Urothelium cell line (cell line): ENCODE results near the gene ZNF496.
"Not testable (repeated sequence)": the region's sequence is repeated elsewhere in the genome, so short reads cannot be mapped to it uniquely, and the experiment has no call there.

ENCODE experiments used
- DNase-seq: peaks from one replicate; pipeline ENCODE4 v3.0.0; 2011; ENCODE audit warnings: low spot score, mixed read lengths
- FAIRE-seq: peaks from 2 replicates; lab custom pipeline; 2011; peaks lifted over from hg19 to GRCh38; lab: Jason Lieb, UNC

The ZNF496 gene

DNA sequence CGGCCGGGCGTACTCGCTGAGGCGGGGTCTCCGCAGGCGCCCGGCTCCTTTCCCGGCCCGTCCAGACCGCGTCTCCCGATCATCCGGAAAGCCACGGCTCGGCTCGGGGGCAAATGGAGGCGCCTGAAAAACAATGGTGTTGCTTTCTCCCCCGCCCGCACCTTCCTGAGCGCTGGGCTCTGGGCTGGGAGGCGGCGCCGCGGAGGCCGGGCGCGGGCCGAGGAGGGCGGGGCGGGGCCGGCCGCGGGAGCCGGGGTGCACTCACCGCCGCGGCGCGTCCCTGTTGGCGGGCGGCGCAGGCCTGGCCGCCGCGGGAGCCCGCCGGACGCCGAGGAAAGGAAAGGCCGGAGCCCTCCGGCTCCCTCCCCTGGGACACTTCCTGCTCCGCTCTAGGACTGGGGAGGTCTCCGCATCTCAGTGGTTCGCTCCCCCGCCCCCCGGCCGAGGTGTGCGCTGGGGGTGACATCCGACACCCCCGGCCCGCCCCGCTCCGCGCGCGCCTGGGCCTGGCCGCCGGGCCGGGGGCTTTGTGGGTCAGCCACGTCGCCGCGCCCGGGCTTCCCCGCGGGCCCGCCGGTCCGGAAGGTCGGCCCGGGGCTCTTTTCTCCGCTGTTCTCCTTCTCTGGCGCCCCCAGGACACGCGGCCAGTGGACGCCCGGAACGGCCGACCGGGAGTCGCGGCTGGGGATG is at the start of gene ZNF496:
TSS of gene ZNF496 (minus strand) at position 343 of the 690 bp plus-strand sequence. CDS start 2,289 bp downstream, outside the sequence.
- no peak for FAIRE-seq
- peak; percentile 95 for DNase-seq

DNA sequence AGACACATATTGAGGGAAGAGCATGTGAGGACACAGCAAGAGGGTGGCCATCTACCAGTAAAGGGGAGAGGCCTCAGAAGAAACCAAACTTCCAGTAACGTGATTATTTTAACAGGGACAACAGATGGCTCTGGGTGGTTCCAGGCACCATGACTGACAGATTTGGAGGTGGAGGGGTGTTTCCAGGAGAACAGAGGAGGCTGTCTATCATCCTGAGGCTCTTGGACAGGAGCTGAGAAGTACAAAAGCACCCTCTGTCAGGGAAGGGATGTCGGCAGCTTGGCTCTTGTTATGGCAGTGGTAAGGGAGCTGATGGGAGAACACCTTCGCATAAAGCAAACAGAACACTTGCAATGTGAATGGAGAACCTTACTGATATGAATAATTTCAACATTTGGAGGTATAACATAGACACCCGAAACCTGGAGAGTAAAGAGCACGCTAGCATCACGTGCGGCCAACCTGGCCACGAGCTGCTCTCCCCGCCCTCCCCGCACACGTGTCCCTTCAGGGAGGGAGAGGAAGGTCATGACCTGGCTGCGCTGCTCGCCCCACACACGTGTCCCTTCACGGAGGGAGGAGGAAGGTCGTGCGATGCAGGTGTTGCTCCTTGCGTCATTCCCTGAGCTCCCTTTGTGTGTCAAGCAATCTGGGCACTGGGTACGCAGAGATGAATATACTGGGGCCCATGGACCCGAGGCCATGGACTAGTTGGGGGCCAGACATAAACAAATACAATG is 46.8 kb upstream of the ZNF496 start:
- FAIRE-seq = no peak
- DNase-seq = no peak

DNA sequence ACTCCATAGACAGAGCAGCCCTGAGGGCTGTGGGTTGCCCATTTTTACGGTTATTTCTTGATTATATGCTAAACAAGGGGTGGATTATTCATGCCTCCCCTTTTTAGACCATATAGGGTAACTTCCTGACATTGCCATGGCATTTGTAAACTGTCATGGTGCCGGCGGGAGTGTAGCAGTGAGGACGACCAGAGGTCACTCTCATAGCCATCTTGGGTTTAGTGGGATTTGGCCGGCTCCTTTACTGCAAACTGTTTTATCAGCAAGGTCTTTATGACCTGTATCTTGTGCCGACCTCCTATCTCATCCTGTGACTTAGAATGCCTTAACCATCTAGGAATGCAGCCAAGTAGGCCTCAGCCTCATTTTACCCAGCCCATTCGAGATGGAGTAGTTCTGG is 46.0 kb upstream of the ZNF496 start:
- FAIRE-seq, DNase-seq: not testable (repeated sequence)

DNA sequence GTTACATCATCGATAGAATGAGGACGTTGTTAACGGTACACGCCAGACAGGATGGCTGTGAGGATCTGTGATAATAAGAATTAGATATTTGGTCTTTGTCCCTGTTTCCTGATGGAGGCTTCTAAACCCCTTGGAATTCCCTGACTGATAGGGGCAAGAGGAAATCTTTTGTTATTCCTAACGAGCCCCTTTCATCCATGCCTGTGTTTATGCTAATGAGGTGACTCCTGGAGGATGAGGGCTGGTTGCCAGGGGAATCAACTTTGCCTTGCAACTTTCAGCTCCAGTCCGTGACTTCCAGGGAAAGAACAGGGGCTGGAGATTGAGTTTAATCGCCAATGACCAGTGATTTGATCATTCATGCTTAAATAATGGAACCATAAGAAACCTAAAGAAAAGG is 45.0 kb upstream of the ZNF496 start:
- DNase-seq = no peak
- no peak for FAIRE-seq

DNA sequence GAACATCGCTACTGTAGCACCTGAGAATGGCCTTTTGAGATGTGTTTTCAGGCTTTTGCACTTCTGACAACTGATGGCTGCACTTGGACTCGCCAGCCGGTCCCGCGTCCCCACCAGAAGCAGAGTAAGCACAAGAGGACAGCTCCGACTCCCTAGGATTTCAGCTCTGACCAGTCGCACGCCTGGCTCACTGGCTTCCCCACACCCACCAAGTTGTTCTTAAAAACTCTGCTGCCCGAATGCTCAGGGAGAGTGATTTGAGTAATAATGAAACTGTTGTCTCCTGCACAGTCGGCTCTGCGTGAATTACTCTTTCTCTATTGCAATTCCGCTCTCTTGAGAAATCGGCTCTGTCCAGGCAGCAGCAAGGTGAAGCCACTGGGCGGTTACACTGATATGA is 44.1 kb upstream of the ZNF496 start:
- FAIRE-seq = no peak
- DNase-seq = no peak

DNA sequence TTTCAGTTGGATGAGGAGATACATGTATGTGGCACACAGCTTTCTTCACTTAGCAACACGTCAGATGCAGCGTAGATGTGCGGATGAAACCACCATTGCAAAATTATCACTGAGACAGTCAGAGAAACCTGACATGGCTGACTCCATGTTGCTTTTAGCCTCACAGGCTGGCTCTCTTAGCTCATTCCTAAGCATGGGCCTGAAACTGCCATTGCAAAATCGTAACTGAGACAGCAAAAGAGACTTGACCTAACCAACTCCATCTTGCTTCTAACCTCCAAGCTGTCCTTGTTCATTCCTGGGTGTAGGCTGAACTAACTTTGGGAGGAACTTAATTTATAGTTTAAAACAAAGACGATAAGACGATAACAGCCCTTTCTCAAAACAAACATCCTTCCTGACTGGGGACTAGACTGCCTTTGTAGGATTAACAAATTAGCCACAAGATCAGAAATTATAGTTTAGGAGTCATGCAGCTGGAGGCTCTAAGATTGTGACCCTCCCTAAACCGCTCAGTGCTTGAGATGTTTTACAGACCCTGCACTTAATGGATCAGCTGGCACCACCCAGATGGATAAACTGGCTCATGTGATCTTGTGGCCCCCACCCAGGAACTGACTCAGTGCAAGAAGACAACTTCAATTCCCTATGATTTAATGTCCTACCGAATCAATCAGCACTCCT is 43.1 kb upstream of the ZNF496 start:
- not testable (repeated sequence) for FAIRE-seq, DNase-seq

DNA sequence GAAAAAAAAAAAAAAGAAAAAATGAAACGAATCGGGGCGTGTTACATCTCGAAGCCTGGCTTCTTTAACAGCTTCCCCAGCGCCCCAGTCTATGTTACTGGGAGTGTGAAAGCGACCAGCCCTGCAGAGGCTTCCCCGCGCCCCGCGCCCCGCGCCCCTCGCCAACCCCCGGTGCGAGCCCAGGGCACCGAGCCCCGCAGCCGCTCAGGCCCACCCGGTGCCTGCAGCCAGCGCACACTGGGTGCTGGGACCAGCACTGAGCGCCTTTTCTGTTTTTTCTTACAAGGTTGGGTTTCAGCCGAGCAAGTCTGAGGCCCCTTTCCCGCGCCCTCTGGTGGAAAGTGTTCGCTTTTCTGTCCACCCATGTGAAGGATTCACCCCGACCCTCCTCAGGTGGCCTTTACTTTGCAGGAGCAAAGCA is 42.1 kb upstream of the ZNF496 start:
- FAIRE-seq (no peak), DNase-seq (peak; percentile 52)

DNA sequence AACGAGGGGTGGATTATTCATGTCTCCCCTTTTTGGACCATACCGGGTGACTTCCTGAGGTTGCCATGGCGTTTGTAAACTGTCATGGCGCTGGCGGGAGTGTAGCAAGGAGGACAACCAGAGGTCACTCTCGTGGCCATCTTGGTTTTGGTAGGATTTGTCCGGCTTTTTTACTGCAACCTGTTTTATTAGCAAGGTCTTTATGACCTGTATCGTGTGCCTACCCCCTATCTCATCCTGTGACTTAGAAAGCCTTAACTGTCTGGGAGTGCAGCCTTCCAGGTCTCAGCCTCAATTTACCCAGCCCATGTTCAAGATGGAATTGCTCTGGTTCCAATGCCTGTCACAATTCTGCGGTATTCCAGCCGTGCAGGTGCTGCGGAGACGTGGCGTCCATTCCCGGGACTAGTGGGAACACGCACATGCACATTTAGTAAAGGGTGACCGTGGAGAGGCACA is 40.2 kb upstream of the ZNF496 start:
- FAIRE-seq (no peak), DNase-seq (no peak)

DNA sequence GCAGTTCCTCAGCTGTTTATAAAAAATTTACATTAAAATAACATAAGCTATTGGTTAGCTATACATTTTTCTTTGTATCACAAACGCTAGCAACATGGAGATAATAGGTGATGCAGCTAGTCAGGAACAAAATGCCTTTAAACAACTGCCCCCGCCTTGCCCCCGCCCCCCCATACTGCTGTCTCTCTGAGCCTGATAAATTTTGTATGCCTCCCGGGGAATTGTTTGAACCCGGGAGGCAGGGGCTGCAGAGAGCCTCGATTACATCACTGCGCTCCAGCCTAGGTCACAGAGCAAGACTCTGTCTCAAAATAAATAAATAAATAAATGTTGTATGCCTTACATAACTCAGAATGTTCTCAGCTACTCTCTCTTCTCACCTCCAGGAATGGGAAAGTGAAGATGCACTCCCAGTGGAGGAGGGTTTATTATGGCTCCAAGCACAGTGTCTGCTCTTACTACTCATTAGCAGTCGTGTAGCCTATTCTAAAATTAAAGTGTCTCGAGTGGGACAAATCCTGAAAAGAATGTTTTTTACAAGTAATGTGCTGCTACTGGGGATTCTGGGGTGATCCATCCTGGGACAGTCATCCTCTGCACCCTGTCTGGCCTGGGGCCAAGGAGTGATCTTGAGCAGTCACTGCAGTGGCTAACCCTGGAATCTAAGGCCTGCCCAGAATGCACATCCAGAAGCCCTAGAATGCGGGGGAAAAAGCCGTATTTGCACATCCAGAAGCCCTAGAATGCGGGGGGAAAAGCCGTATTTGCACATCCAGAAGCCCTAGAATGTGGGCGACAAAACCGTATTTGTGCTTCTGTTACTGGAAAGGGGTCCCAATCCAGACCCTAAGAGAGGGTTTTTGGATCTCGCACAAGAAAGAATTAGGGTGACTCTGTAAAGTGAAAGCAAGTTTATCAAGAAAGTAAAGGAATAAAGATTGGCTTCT is 39.4 kb upstream of the ZNF496 start:
- DNase-seq = peak; percentile 35
- FAIRE-seq = no peak

DNA sequence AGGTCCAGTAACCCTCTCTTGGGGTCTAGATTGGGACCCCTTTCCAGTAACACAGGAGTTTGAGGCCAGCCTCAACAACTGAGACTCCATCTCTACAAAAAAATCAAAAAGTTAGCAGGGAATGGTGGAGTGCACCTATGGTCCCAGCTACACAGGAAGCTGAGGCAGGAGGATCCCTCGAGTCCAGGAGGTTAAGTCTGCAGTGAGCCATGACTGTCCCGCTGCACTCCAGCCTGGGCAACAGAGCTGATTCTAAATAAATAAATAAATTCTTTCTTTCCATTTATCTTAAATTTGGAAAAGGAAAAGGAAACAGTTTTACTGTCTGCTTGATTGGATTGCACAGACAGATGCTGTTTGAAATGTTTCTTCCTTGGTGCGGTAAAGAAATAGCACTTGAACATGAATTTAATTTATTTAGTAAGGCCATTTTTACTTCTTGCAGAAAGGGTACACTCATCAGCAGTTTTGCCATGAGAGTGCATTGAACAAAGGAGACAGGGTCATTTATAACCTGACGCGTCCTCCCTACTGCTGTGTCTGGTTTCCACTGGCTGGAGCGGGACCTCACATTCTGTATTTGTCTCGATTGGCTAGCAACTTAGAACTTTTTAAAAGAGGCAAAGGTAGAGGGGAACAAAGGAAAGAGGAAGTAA is 37.0 kb upstream of the ZNF496 start:
- DNase-seq (no peak), FAIRE-seq (no peak)

DNA sequence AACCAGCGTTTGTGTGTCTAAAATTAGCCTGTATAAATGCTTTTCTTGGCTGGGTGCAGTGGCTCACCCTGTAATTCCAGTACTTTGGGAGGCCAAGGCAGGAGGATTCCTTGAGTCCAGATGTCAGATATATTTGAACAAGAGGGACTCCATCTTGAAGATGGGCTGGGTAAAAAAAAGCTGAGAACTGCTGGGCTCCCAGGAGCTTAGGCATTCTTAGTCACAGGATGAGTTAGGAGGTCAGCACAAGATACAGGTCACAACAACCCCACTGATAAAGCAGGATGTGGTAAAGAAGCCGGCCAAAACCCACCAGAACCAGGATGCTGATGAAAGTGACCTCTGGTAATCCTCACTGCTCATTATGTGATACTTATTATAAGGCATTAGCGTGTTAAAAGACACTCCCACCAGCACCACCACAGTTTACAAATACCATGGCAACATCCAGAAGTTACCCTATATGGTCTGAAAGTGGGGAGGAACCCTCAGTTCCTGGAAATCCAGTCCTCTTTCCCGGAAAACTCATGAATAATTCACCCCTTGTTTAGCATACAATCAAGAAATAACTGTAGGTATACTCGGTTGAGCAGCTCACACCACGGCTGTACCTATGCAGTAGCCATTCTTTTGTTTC is 36.2 kb upstream of the ZNF496 start:
- no peak for DNase-seq

DNA sequence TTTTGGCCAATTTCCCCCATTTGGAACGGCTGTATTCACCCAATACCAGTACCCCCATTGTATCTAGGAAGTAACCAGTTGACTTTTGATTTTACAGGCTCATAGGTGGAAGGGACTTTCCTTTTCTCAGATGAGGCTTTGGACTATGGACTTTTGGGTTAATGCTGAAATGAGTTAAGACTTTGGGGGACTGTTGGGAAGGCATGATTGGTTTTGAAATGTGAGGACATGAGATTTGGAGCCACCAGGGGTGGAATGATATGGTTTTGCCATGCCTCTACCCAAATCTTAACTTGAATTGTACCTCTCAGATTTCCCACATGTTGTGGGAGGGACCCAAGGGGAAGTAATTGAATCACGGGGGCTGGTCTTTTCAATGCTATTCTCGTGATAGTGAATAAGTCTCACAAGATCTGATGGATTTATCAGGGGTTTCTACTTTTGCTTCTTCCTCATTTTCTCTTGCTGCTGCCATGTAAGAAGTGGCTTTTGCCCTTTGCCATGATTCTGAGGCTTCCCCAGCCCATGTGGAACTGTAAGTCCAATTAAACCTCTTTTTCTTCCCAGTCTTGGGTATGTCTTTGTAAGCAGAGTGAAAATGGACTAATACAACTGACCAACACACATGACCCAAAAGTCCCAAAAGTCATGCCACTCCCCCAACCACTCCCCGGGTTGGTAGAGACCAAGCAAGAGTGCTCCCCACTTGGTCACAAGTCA is 35.4 kb upstream of the ZNF496 start:
- FAIRE-seq (no peak), DNase-seq (no peak)

More for the DNA sequence above, 36.2 kb upstream of the ZNF496 start:
- no peak for FAIRE-seq

DNA sequence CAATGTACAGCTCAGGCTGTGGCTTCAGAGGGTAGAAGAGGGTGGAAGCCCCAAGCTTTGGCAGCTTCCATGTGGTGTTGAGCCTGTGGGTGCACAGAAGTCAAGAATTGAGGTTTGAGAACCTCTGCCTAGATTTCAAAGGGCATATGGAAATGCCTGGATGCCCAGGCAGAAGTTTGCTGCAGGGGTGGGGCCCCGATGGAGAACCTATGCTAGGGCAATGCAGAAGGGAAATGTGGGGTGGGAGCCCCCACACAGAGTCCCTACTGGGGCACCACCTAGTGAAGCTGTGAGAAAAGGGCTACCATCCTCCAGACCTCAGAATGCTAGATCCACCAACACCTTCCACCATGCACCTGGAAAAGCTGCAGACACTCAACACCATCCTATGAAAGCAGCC is 34.7 kb upstream of the ZNF496 start:
- not testable (repeated sequence) for FAIRE-seq, DNase-seq

DNA sequence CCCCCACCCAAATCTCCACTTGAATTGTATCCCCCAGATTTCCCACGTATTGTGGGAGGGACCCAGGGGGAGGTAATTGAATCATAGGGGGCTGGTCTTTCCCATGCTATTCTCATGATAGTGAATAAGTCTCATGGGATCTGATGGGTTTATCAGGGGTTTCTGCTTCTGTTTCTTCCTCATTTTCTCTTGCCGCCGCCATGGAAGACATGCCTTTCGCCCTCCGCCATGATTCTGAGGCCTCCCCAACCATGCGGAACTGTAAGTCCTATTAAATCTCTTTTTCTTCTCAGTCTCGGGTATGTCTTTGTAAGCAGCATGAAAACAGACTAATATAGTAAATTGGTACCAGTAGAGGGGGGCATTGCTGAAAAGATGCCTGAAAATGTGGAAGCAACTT is 33.4 kb upstream of the ZNF496 start:
- FAIRE-seq = no peak
- no peak for DNase-seq

DNA sequence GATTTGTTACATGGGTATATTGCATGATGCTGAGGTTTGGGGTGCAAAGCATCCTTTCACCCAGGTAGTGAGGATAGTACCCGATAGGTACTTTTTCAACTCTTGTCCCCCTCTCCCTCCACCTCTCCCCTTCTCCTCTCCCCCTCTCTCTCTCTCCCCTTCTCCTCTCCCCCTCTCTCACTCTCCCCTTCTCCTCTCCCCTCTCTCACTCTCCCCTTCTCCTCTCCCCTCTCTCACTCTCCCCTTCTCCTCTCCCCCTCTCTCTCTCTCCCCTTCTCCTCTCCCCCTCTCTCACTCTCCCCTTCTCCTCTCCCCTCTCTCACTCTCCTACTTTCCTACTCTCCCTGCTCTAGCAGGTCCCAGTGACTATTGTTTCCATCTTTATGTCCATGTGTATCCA is 31.3 kb upstream of the ZNF496 start:
- not testable (repeated sequence) for DNase-seq, FAIRE-seq

DNA sequence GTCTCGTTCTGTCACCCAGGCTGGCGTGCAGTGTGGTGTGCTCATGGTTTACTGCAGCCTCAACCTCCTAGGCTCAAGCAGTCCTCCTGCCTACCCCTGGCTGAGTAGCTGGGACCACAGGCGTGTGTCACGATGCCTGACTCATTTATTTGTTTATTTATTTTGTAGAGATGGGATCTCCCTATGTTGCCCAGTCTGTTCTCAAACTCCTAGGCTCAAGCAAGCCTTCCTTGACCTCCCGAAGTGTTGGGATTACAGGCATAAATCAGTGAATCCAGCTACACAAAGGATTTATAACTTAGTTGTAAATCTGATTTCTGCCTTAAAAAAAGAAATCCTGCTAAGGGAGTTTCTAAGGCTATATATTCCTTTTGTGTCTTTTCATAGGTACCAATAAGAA is 30.5 kb upstream of the ZNF496 start:
- DNase-seq (no peak), FAIRE-seq (no peak)

DNA sequence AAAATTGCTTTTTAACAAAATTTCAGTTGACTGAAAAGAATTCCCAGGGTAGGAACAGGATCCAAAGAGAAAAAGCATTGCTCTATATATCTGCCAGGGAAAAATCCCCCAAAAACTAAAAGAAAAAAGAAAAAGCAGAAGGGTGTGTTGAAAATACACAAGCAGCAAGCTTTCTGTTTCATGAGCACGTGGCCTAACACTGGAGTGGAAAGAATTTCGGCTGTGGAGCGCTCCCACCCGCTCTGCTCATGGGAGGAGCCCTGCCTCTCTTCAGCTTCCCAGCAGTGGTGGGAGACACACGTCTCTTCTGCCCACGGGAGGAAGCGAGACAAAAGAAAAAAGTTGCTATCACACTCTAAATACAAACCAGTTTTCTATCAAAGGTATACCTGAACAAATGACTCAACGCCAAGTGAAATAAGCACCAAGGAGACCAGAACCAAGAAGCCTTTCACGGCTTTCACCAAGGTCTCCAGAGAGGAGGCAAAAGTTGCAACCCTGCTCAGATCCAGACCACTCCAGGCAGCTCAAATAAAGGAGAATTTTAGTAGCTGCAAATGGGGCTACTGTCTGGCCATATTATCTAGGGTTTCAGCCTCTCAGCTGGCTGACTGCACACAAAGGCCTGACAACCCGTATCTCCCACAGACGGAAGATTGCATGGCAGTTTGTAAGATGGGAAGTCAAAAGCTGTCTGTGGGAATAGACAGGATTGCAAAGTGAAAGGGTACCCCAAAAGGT is 29.5 kb upstream of the ZNF496 start:
- DNase-seq (no peak), FAIRE-seq (no peak)
